Retinal pigment epithelial cell (primary cell): ENCODE results near the gene SLC2A9.

Experiments used
- DNase-seq: peaks from one replicate; pipeline ENCODE4 v3.0.0-alpha.2; 2010; ENCODE audit warnings: low read depth
- H3K4me3 ChIP-seq: 2 replicates; pipeline ENCODE4 v1.5.1; 2011; ENCODE audit warnings: mild to moderate bottlenecking, low read length, control low read depth, moderate library complexity
- CTCF ChIP-seq: conservative IDR thresholded peaks from 2 replicates; pipeline ENCODE4 v1.5.1; 2011; ENCODE audit warnings: low read depth, low read length, control low read depth, inconsistent platforms

The SLC2A9 gene

GRCh38 chr4:9898596-9899305 is 122.5 kb downstream of the SLC2A9 start:
- DNase-seq: no peak
- peak; percentile 21 for TF ChIP-seq CTCF
- no peak overlapping the region for H3K4me3 ChIP-seq

- H3K4me3 ChIP-seq: no peak overlapping the region
- no peak for DNase-seq
- no peak for TF ChIP-seq CTCF
Observed at GRCh38 chr4:9895333-9895705, 126.0 kb downstream of the SLC2A9 start.

- no peak for TF ChIP-seq CTCF
- no peak for DNase-seq
- no peak overlapping the region for H3K4me3 ChIP-seq
Observed at GRCh38 chr4:9894644-9895332, 126.5 kb downstream of the SLC2A9 start.

GRCh38 chr4:9893329-9894108 is 127.8 kb downstream of the SLC2A9 start:
- no peak overlapping the region for H3K4me3 ChIP-seq
- DNase-seq: no peak

GRCh38 chr4:9891740-9892139 is 129.6 kb downstream of the SLC2A9 start:
- TF ChIP-seq CTCF: no peak

More at GRCh38 chr4:9893329-9894108, 127.8 kb downstream of the SLC2A9 start:
- TF ChIP-seq CTCF: no peak

GRCh38 chr4:9891056-9891455 is 130.2 kb downstream of the SLC2A9 start:
- no peak for DNase-seq
- no peak for TF ChIP-seq CTCF
- H3K4me3 ChIP-seq: no peak overlapping the region

More at GRCh38 chr4:9891740-9892139, 129.6 kb downstream of the SLC2A9 start:
- no peak for DNase-seq
- no peak overlapping the region for H3K4me3 ChIP-seq

GRCh38 chr4:9889306-9889705 is 132.0 kb downstream of the SLC2A9 start:
- DNase-seq: no peak
- no peak overlapping the region for H3K4me3 ChIP-seq
- TF ChIP-seq CTCF: no peak
